Activated T-cell treated with anti-CD3 and anti-CD28 coated beads, Interleukin-2, amount 50 U/mL, for 24 hours (primary cell): Measurements from ENCODE around the gene PDE4B.

Experiments
- DNase-seq: peaks from one replicate; pipeline ENCODE4 v3.0.0-alpha.2; 2020
- H3K27ac Mint-ChIP-seq: 2 replicates; pipeline ENCODE4 v1.8.0; 2020; ENCODE audit warnings: mild to moderate bottlenecking, mixed read lengths
- H3K27me3 Mint-ChIP-seq: 2 replicates; pipeline ENCODE4 v1.8.0; 2020; ENCODE audit warnings: mixed read lengths
- H3K36me3 Mint-ChIP-seq: 2 replicates; pipeline ENCODE4 v1.8.0; 2020; ENCODE audit warnings: low read depth, mixed read lengths
- H3K4me1 Mint-ChIP-seq: 2 replicates; pipeline ENCODE4 v1.8.0; 2020; ENCODE audit warnings: low read depth, mixed read lengths
- H3K4me3 Mint-ChIP-seq: 2 replicates; pipeline ENCODE4 v1.8.0; 2020; ENCODE audit warnings: mild to moderate bottlenecking, moderate library complexity, mixed read lengths
- H3K9me3 Mint-ChIP-seq: 2 replicates; pipeline ENCODE4 v1.8.0; 2020; ENCODE audit warnings: mixed read lengths

The PDE4B gene

GRCh38 chr1:66341446-66342089 lies 548.9 kb downstream of the PDE4B start:
- Mint-ChIP-seq H3K9me3 (no peaks in the 10 kb centered on the region), H3K27ac (peak overlapping the region; percentile 84), H3K27me3 (no peaks in the 10 kb centered on the region), H3K4me3 (peak overlapping the region; percentile 49), H3K36me3 (peaks cover 59% of the 10 kb centered on the region), H3K4me1 (peaks cover 87% of the 10 kb centered on the region)
- no peak for DNase-seq

GRCh38 chr1:66342707-66343106 lies 550.0 kb downstream of the PDE4B start:
- no peaks in the 10 kb centered on the region for H3K27me3 Mint-ChIP-seq

GRCh38 chr1:66343569-66344325 lies 551.1 kb downstream of the PDE4B start:
- peak overlapping the region; percentile 88 for H3K27ac Mint-ChIP-seq
- peaks cover 85% of the 10 kb centered on the region for H3K4me1 Mint-ChIP-seq
- no peaks in the 10 kb centered on the region for H3K9me3 Mint-ChIP-seq
- peaks cover 45% of the 10 kb centered on the region for H3K36me3 Mint-ChIP-seq
- peak overlapping the region; percentile 15 for H3K4me3 Mint-ChIP-seq
- H3K27me3 Mint-ChIP-seq, result no peaks in the 10 kb centered on the region
- DNase-seq, result no peak

More at GRCh38 chr1:66342707-66343106, 550.0 kb downstream of the PDE4B start:
- H3K4me3 Mint-ChIP-seq, result peak overlapping the region; percentile 60
- no peak for DNase-seq
- no peaks in the 10 kb centered on the region for H3K9me3 Mint-ChIP-seq
- H3K36me3 Mint-ChIP-seq, result peaks cover 53% of the 10 kb centered on the region
- peaks cover 87% of the 10 kb centered on the region for H3K4me1 Mint-ChIP-seq
- H3K27ac Mint-ChIP-seq, result peak overlapping the region; percentile 88

- Mint-ChIP-seq H3K4me3 (peak overlapping the region; percentile 45), H3K27ac (peak overlapping the region; percentile 91), H3K27me3 (no peaks in the 10 kb centered on the region), H3K9me3 (no peaks in the 10 kb centered on the region), H3K4me1 (peaks cover 89% of the 10 kb centered on the region), H3K36me3 (peaks cover 36% of the 10 kb centered on the region)
- no peak for DNase-seq
Observed at GRCh38 chr1:66346057-66346795, 553.5 kb downstream of the PDE4B start.

GRCh38 chr1:66346873-66347272 lies 554.2 kb downstream of the PDE4B start:
- peaks cover 33% of the 10 kb centered on the region for H3K36me3 Mint-ChIP-seq
- no peaks in the 10 kb centered on the region for H3K27me3 Mint-ChIP-seq
- H3K4me1 Mint-ChIP-seq, result peaks cover 89% of the 10 kb centered on the region
- H3K4me3 Mint-ChIP-seq, result peak overlapping the region; percentile 45
- no peaks in the 10 kb centered on the region for H3K9me3 Mint-ChIP-seq
- peak overlapping the region; percentile 91 for H3K27ac Mint-ChIP-seq
- DNase-seq, result no peak

- H3K27ac Mint-ChIP-seq, result peak overlapping the region; percentile 90
- peaks cover 38% of the 10 kb centered on the region for H3K36me3 Mint-ChIP-seq
Observed at GRCh38 chr1:66348776-66349175, 556.1 kb downstream of the PDE4B start.

GRCh38 chr1:66349242-66349641 lies 556.5 kb downstream of the PDE4B start:
- H3K4me1 Mint-ChIP-seq, result peaks cover 94% of the 10 kb centered on the region
- H3K9me3 Mint-ChIP-seq, result no peaks in the 10 kb centered on the region
- H3K27me3 Mint-ChIP-seq, result no peaks in the 10 kb centered on the region

More at GRCh38 chr1:66348776-66349175, 556.1 kb downstream of the PDE4B start:
- H3K27me3 Mint-ChIP-seq, result no peaks in the 10 kb centered on the region
- H3K9me3 Mint-ChIP-seq, result no peaks in the 10 kb centered on the region
- peak overlapping the region; percentile 64 for H3K4me3 Mint-ChIP-seq
- H3K4me1 Mint-ChIP-seq, result peaks cover 94% of the 10 kb centered on the region
- DNase-seq, result no peak

GRCh38 chr1:66350001-66350547 lies 557.4 kb downstream of the PDE4B start:
- DNase-seq, result no peak
- Mint-ChIP-seq H3K9me3 (no peaks in the 10 kb centered on the region), H3K4me1 (peaks cover 94% of the 10 kb centered on the region), H3K4me3 (peak overlapping the region; percentile 64), H3K27ac (peak overlapping the region; percentile 90), H3K27me3 (no peaks in the 10 kb centered on the region), H3K36me3 (peaks cover 34% of the 10 kb centered on the region)

More at GRCh38 chr1:66349242-66349641, 556.5 kb downstream of the PDE4B start:
- H3K4me3 Mint-ChIP-seq, result peak overlapping the region; percentile 64
- H3K36me3 Mint-ChIP-seq, result peaks cover 36% of the 10 kb centered on the region
- H3K27ac Mint-ChIP-seq, result peak overlapping the region; percentile 90
- DNase-seq, result no peak

GRCh38 chr1:66351478-66351877 lies 558.8 kb downstream of the PDE4B start:
- H3K36me3 Mint-ChIP-seq, result peaks cover 40% of the 10 kb centered on the region
- peak overlapping the region; percentile 64 for H3K4me3 Mint-ChIP-seq
- no peak for DNase-seq
- H3K27ac Mint-ChIP-seq, result peak overlapping the region; percentile 90
- no peaks in the 10 kb centered on the region for H3K9me3 Mint-ChIP-seq
- peaks cover 93% of the 10 kb centered on the region for H3K4me1 Mint-ChIP-seq
- H3K27me3 Mint-ChIP-seq, result no peaks in the 10 kb centered on the region

GRCh38 chr1:66351913-66352312 lies 559.2 kb downstream of the PDE4B start:
- no peak for DNase-seq
- no peaks in the 10 kb centered on the region for H3K27me3 Mint-ChIP-seq

GRCh38 chr1:66352792-66353191 lies 560.1 kb downstream of the PDE4B start:
- Mint-ChIP-seq H3K4me3 (no peak overlapping the region), H3K27ac (peak overlapping the region; percentile 90), H3K36me3 (peaks cover 47% of the 10 kb centered on the region), H3K27me3 (no peaks in the 10 kb centered on the region), H3K9me3 (no peaks in the 10 kb centered on the region), H3K4me1 (peaks cover 93% of the 10 kb centered on the region)
- no peak for DNase-seq

More at GRCh38 chr1:66351913-66352312, 559.2 kb downstream of the PDE4B start:
- H3K9me3 Mint-ChIP-seq, result no peaks in the 10 kb centered on the region
- peaks cover 40% of the 10 kb centered on the region for H3K36me3 Mint-ChIP-seq
- H3K4me3 Mint-ChIP-seq, result peak overlapping the region; percentile 14
- peaks cover 93% of the 10 kb centered on the region for H3K4me1 Mint-ChIP-seq
- H3K27ac Mint-ChIP-seq, result peak overlapping the region; percentile 90

- Mint-ChIP-seq H3K4me1 (peaks cover 93% of the 10 kb centered on the region), H3K36me3 (peaks cover 52% of the 10 kb centered on the region), H3K4me3 (no peak overlapping the region), H3K27ac (peak overlapping the region; percentile 90), H3K27me3 (no peaks in the 10 kb centered on the region), H3K9me3 (no peaks in the 10 kb centered on the region)
- DNase-seq, result no peak
Observed at GRCh38 chr1:66353257-66353656, 560.6 kb downstream of the PDE4B start.

- peaks cover 62% of the 10 kb centered on the region for H3K36me3 Mint-ChIP-seq
- H3K27me3 Mint-ChIP-seq, result no peaks in the 10 kb centered on the region
- no peak overlapping the region for H3K27ac Mint-ChIP-seq
- DNase-seq, result no peak
- H3K9me3 Mint-ChIP-seq, result no peaks in the 10 kb centered on the region
- no peak overlapping the region for H3K4me3 Mint-ChIP-seq
- H3K4me1 Mint-ChIP-seq, result peaks cover 95% of the 10 kb centered on the region
Observed at GRCh38 chr1:66354311-66355201, 561.9 kb downstream of the PDE4B start.
